Small intestine (tissue), 7 donors: ENCODE measurements around the gene UBE4A. TPM values are rescaled to one million over a fixed set of nuclear protein-coding genes. Genes with fewer than 3 reads are reported as not detected.

Source experiments
- DNase-seq, 2 donors: peaks; one replicate each; pipeline versions ENCODE4 v3.0.0 to v3.0.0-alpha.2; 2013
- FAIRE-seq: peaks from 2 replicates; lab custom pipeline; 2012; peaks lifted over from hg19 to GRCh38; lab: Jason Lieb, UNC
- H3K27ac ChIP-seq, 3 donors: one replicate each; pipeline ENCODE4 v1.5.1; 2013; ENCODE audit warnings: low read length in 2 of 3, mild to moderate bottlenecking in 2 of 3, control low read depth in 1 of 3, inconsistent platforms in 1 of 3, low read depth in 1 of 3, moderate library complexity in 1 of 3
- H3K27me3 ChIP-seq, 3 donors: one replicate each; pipeline ENCODE4 v1.6.1; 2013; ENCODE audit warnings: low read length in 3 of 3, inconsistent platforms in 1 of 3; ENCODE audit not compliant: control insufficient read depth in 3 of 3, insufficient read depth in 3 of 3
- H3K36me3 ChIP-seq, 3 donors: one replicate each; pipeline ENCODE4 v1.6.1; 2013; ENCODE audit warnings: low read length in 3 of 3, inconsistent platforms in 1 of 3, low read depth in 1 of 3, mild to moderate bottlenecking in 1 of 3, moderate library complexity in 1 of 3; ENCODE audit not compliant: control insufficient read depth in 3 of 3, insufficient read depth in 2 of 3
- H3K4me1 ChIP-seq, 3 donors: one replicate each; pipeline ENCODE4 v1.6.1; 2013; ENCODE audit warnings: low read length in 2 of 3, inconsistent platforms in 1 of 3, low read depth in 1 of 3, mild to moderate bottlenecking in 1 of 3, moderate library complexity in 1 of 3; ENCODE audit not compliant: control insufficient read depth in 3 of 3, insufficient read depth in 2 of 3
- H3K4me3 ChIP-seq, 3 donors: one replicate each; pipeline ENCODE4 v1.5.1; 2013; ENCODE audit warnings: low read length in 3 of 3, control low read depth in 1 of 3, inconsistent platforms in 1 of 3, low read depth in 1 of 3, mild to moderate bottlenecking in 1 of 3, moderate library complexity in 1 of 3
- H3K9me3 ChIP-seq, 2 donors: one replicate each; pipeline ENCODE4 v1.6.1; 2013; ENCODE audit warnings: low read depth in 1 of 2, low read length in 1 of 2; ENCODE audit not compliant: control insufficient read depth in 2 of 2, insufficient read depth in 1 of 2
- WGBS, 3 donors: extraction: QIAGEN DNeasy Blood & Tissue Kit; methylation state at CpG; one replicate each; pipeline ENCODE4 v1.1.7; 2013; 5-methylcytosine and 5-hydroxymethylcytosine counted together
- polyA plus RNA-seq, 4 donors: library from polyadenylated mRNA; stranded (reverse) in 3 of 4; unstranded in 1 of 4; fragments of 200-250 nt in 3 of 4; fragments of 120-200 nt in 1 of 4; gene quantifications; one replicate each; pipeline versions ENCODE4 v1.2.1 to v1.2.3, GENCODE V29; 2013
- donor health status: healthy with polysubstance abuse.
- donor health status: control.
- donor health status: control.
- donor health status: Bipolar disorder and iron deficiency.
- donor health status: healthy.

The UBE4A gene
- polyA plus RNA-seq, 4 donors: 11.3 to 42.3 (median 14.2) TPM

- 65 to 78% (median 78%) methylated on average over 1 of the region's 1 CpG for WGBS, 3 donors
- Histone ChIP-seq H3K27me3 (no peaks in the 10 kb centered on the region), H3K9me3 (no peaks in the 10 kb centered on the region), H3K4me3 (no peak overlapping the region), H3K36me3 (no peaks in the 10 kb centered on the region), H3K27ac (no peak overlapping the region), H3K4me1 (peaks cover 0 to 11% (median 0%) of the 10 kb centered on the region in 3 donors)
- no peak for FAIRE-seq
- DNase-seq: no peak
These were observed 24.7 kb upstream of the UBE4A start for GRCh38 chr11:118334745-118335144.

GRCh38 chr11:118338637-118339061, 20.8 kb upstream of the UBE4A start:
- Histone ChIP-seq H3K27me3 (no peaks in the 10 kb centered on the region), H3K4me1 (peaks cover 0 to 11% (median 0%) of the 10 kb centered on the region in 3 donors), H3K4me3 (peak overlapping the region in 1 of 3 donors; percentile 51), H3K36me3 (no peaks in the 10 kb centered on the region), H3K9me3 (no peaks in the 10 kb centered on the region), H3K27ac (peak overlapping the region; percentile 26 to 87 (median 65))
- 40 to 50% (median 44%) methylated on average over 7 of the region's 7 CpGs for WGBS, 3 donors
- DNase-seq (peak; percentile 78 to 91), FAIRE-seq (no peak)

GRCh38 chr11:118339281-118339961, 20.0 kb upstream of the UBE4A start:
- no peaks in the 10 kb centered on the region for H3K27me3 ChIP-seq
- no peaks in the 10 kb centered on the region for H3K36me3 ChIP-seq
- H3K9me3 ChIP-seq: no peaks in the 10 kb centered on the region
- FAIRE-seq: no peak
- 65 to 85% (median 67%) methylated on average over 5 of the region's 5 CpGs for WGBS, 3 donors
- H3K4me3 ChIP-seq: peak overlapping the region in 1 of 3 donors; percentile 51
- H3K4me1 ChIP-seq: peaks cover 0 to 11% (median 0%) of the 10 kb centered on the region in 3 donors
- peak overlapping the region in 2 of 3 donors; percentile 65 to 87 for H3K27ac ChIP-seq
- DNase-seq: no peak

GRCh38 chr11:118340449-118340848, 19.0 kb upstream of the UBE4A start:
- FAIRE-seq: no peak
- Histone ChIP-seq H3K27me3 (no peaks in the 10 kb centered on the region), H3K4me3 (peak overlapping the region in 1 of 3 donors; percentile 51), H3K9me3 (no peaks in the 10 kb centered on the region), H3K36me3 (no peaks in the 10 kb centered on the region), H3K27ac (peak overlapping the region in 1 of 3 donors; percentile 87), H3K4me1 (peaks cover 0 to 11% (median 0%) of the 10 kb centered on the region in 3 donors)
- DNase-seq: no peak
- 62 to 87% (median 80%) methylated on average over 3 of the region's 3 CpGs for WGBS, 3 donors

GRCh38 chr11:118341261-118341660, 18.1 kb upstream of the UBE4A start:
- DNase-seq (no peak), FAIRE-seq (no peak)
- WGBS, 3 donors: 67 to 81% (median 75%) methylated on average over 3 of the region's 3 CpGs
- peak overlapping the region in 1 of 3 donors; percentile 51 for H3K4me3 ChIP-seq
- peak overlapping the region in 1 of 3 donors; percentile 30 for H3K27ac ChIP-seq
- H3K27me3 ChIP-seq: no peaks in the 10 kb centered on the region
- H3K9me3 ChIP-seq: no peaks in the 10 kb centered on the region
- H3K4me1 ChIP-seq: peaks cover 0 to 11% (median 0%) of the 10 kb centered on the region in 3 donors
- no peaks in the 10 kb centered on the region for H3K36me3 ChIP-seq

- Histone ChIP-seq H3K27me3 (no peaks in the 10 kb centered on the region), H3K9me3 (no peaks in the 10 kb centered on the region), H3K36me3 (no peaks in the 10 kb centered on the region), H3K4me1 (peaks cover 0 to 11% (median 0%) of the 10 kb centered on the region in 3 donors), H3K4me3 (peak overlapping the region in 2 of 3 donors; percentile 3 to 51), H3K27ac (peak overlapping the region in 2 of 3 donors; percentile 22 to 68)
- WGBS, 3 donors: 71 to 77% (median 75%) methylated on average over 5 of the region's 5 CpGs
- DNase-seq: no peak
- FAIRE-seq: no peak
These were observed 17.4 kb upstream of the UBE4A start for GRCh38 chr11:118341815-118342489.

GRCh38 chr11:118342503-118343161, 16.8 kb upstream of the UBE4A start, which contains the start of gene CD3D:
TSS of gene CD3D (minus strand) at chr11:118342705. CDS start at chr11:118342607, 98 bp downstream.
- Histone ChIP-seq H3K36me3 (no peaks in the 10 kb centered on the region), H3K27me3 (peaks cover 0 to 2% (median 0%) of the 10 kb centered on the region in 3 donors), H3K4me3 (peak within 1 kb of the TSS in 2 of 3 donors; percentile 3 to 51), H3K9me3 (no peaks in the 10 kb centered on the region), H3K27ac (peak within 1 kb of the TSS in 2 of 3 donors; percentile 35 to 68), H3K4me1 (peaks cover 0 to 11% (median 0%) of the 10 kb centered on the region in 3 donors)
- no peak for FAIRE-seq
- 72 to 83% (median 74%) methylated on average over 13 of the region's 13 CpGs for WGBS, 3 donors
- DNase-seq: peak in 1 of 2 donors; percentile 43

- Histone ChIP-seq H3K4me3 (peak overlapping the region in 1 of 3 donors; percentile 4), H3K36me3 (no peaks in the 10 kb centered on the region), H3K27me3 (peaks cover 0 to 7% (median 0%) of the 10 kb centered on the region in 3 donors), H3K4me1 (peaks cover 0 to 8% (median 0%) of the 10 kb centered on the region in 3 donors), H3K9me3 (no peaks in the 10 kb centered on the region), H3K27ac (peak overlapping the region in 2 of 3 donors; percentile 8 to 35)
- DNase-seq: no peak
- 63 to 75% (median 69%) methylated on average over 9 of the region's 9 CpGs for WGBS, 3 donors
- no peak for FAIRE-seq
These were observed 16.2 kb upstream of the UBE4A start for GRCh38 chr11:118343248-118343647.
